ENCODE measurements around the gene TBC1D19. TPM values are rescaled to one million over a fixed set of nuclear protein-coding genes. Genes with fewer than 3 reads are reported as not detected.

Gene TBC1D19
- total and polyA plus RNA-seq, 2 of the 4 experiments (the other 2 are of a cell fraction), result 9.9 to 17.6 TPM

DNA sequence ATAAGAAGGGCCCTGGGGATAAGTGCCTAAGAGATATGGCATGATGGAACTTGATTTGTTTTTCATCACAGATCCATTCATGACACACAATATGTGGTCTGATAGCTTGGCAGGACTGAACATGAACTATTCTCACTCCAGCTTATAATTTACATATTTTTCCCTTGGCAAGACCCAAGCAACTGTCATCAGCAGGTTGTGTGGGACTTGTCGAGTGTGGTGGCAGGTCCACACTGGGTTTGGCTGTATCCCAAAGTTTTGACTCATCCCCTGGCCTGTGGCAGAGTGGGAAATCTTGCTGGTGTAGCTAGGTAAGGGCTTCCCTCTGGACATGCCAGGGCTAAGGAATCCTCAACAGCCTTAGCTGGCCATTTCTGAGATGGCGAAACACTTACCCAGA lies 195.8 kb downstream of the TBC1D19 start:
- Histone ChIP-seq H3K27ac (ENCODE audit: insufficient read depth, low read length) (no peak overlapping the region), H3K14ac (replicated peaks; ENCODE audit: low read depth, low read length) (no peak overlapping the region), H3K9ac (ENCODE audit: low read depth, low read length) (no peak overlapping the region), H3K9me3 (ENCODE audit: control insufficient read depth, insufficient read depth, low read length) (no peaks in the 10 kb centered on the region), H2BK20ac (ENCODE audit: low read depth, low read length) (no peak overlapping the region), H2AK5ac (ENCODE audit: low read depth, low read length) (no peak overlapping the region), H3K23ac (ENCODE audit: low read depth, low read length) (no peak overlapping the region), H2BK120ac (ENCODE audit: low read depth, low read length) (no peak overlapping the region), H3K4me2 (ENCODE audit: low read depth, low read length) (no peak overlapping the region), H2BK5ac (ENCODE audit: low read depth, low read length, poor library complexity, severe bottlenecking) (no peak overlapping the region), H4K8ac (ENCODE audit: low read depth in 2 of 2, low read length in 2 of 2) (no peak overlapping the region), H2BK15ac (ENCODE audit: low read depth, low read length) (no peak overlapping the region; the same call in 2 of the 3 replicates), H3K27me3 (ENCODE audit: control insufficient read depth, insufficient read depth, low read length) (no peaks in the 10 kb centered on the region), H3K4me3 (ENCODE audit: insufficient read depth, low read depth, low read length) (no peak overlapping the region), H2AFZ (replicated peaks; ENCODE audit: low read length, poor library complexity) (no peak overlapping the region), H2AK9ac (replicated peaks; ENCODE audit: low read depth, low read length, poor library complexity) (no peak overlapping the region), H3K36me3 (ENCODE audit: control insufficient read depth, insufficient read depth, low read length) (no peaks in the 10 kb centered on the region), H4K20me1 (ENCODE audit: insufficient read depth, low read length) (no peaks in the 10 kb centered on the region), H3K4ac (ENCODE audit: low read depth, low read length) (no peak overlapping the region), H4K5ac (ENCODE audit: low read depth, low read length) (no peak overlapping the region), H4K91ac (ENCODE audit: insufficient read depth, low read depth, low read length) (no peak overlapping the region), H3K18ac (ENCODE audit: low read depth, low read length) (no peak overlapping the region), H3K79me1 (ENCODE audit: low read depth in 1 of 2, low read length in 2 of 2) (no peaks in the 10 kb centered on the region), H3K9me1 (ENCODE audit: insufficient read depth, low read length) (no peaks in the 10 kb centered on the region), H3K4me1 (ENCODE audit: control insufficient read depth, insufficient read depth, low read length) (peaks cover 4% of the 10 kb centered on the region), H3K56ac (ENCODE audit: extremely low read depth, insufficient read depth, low read length) (no peak overlapping the region)
- ATAC-seq (ENCODE audit: low read depth) (peak; percentile 52), DNase-seq (peak; percentile 48)
- CTCF ChIA-PET, result interaction anchor here (1.0 kb wide), 1 partner anchor 11 kb away, joined by 3 read pairs; no protein-coding TSS in a partner anchor
- in situ Hi-C loops (cut with MboI; ENCODE audit: low sequenced_read_pairs), result no loop called here
- POLR2A ChIA-PET (ENCODE audit: unreplicated experiment), result no interaction called here
- BruUV-seq (replicated peaks), result no TSS peak
- TF ChIP-seq RAD21 (IDR thresholded peaks at IDR 0.05; ENCODE audit: low read length), result no peak
- TF ChIP-seq MXI1 (IDR thresholded peaks at IDR 0.05; ENCODE audit: borderline replicate concordance, low read depth, low read length), result no peak
- TF ChIP-seq FOS (IDR thresholded peaks at IDR 0.05; ENCODE audit: low read depth, low read length), result no peak
- TF ChIP-seq, protein P1, sequence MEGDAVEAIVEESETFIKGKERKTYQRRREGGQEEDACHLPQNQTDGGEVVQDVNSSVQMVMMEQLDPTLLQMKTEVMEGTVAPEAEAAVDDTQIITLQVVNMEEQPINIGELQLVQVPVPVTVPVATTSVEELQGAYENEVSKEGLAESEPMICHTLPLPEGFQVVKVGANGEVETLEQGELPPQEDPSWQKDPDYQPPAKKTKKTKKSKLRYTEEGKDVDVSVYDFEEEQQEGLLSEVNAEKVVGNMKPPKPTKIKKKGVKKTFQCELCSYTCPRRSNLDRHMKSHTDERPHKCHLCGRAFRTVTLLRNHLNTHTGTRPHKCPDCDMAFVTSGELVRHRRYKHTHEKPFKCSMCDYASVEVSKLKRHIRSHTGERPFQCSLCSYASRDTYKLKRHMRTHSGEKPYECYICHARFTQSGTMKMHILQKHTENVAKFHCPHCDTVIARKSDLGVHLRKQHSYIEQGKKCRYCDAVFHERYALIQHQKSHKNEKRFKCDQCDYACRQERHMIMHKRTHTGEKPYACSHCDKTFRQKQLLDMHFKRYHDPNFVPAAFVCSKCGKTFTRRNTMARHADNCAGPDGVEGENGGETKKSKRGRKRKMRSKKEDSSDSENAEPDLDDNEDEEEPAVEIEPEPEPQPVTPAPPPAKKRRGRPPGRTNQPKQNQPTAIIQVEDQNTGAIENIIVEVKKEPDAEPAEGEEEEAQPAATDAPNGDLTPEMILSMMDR (conservative IDR thresholded peaks at IDR 0.05; ENCODE audit: low read depth, low read length), result no peak
- TF ChIP-seq NFE2L2 (IDR thresholded peaks at IDR 0.05; ENCODE audit: low read depth, low read length), result no peak
- no peak for TF ChIP-seq RFX5 (IDR thresholded peaks at IDR 0.05; ENCODE audit: low read depth, low read length)
- TF ChIP-seq CEBPB (IDR thresholded peaks at IDR 0.05; ENCODE audit: low read depth, low read length), result 0 out of 2 replicates have a peak, but pooled peaks have one; percentile 0
- dilution Hi-C loops (cut with HindIII; ENCODE audit: low sequenced_read_pairs, unreplicated experiment), result no loop called here
- WGBS, 2 experiments (ENCODE audit: extremely low coverage in 2 of 2, insufficient read length in 1 of 2), result no CpG with 5 or more reads among the region's 2 CpGs
- intact Hi-C loops (cut with micrococcal nuclease), result no loop called here

Measured in IMR-90 (cell line).